CD8-positive, alpha-beta memory T cell (primary cell): ENCODE results near the gene TNK2. TPM values are rescaled to one million over a fixed set of nuclear protein-coding genes. Genes with fewer than 3 reads are reported as not detected.
"Not testable (repeated sequence)": the region's sequence is repeated elsewhere in the genome, so short reads cannot be mapped to it uniquely, and the experiment has no call there.

Source experiments
- CTCF ChIA-PET: fragments of 350-600 bp; sonication (Branson Sonifier 250); formaldehyde crosslinking; loops from one replicate; lab custom pipeline; 2021; ENCODE audit warnings: antibody characterized with exemption; lab: Charles Lee
- POLR2A ChIA-PET: fragments of 350-600 bp; sonication (Branson Sonifier 250); formaldehyde crosslinking; loops from one replicate; lab custom pipeline; 2021; ENCODE audit warnings: antibody characterized with exemption; lab: Charles Lee
- DNase-seq, 5 donors: peaks; one replicate each; pipeline versions ENCODE4 v3.0.0 to v3.0.0-alpha.2; 2020 to 2022; ENCODE audit warnings: mixed read lengths in 1 of 5
- H3K27ac ChIP-seq: one replicate; pipeline ENCODE4 v1.7.0; 2013; ENCODE audit warnings: low read depth, mild to moderate bottlenecking, low read length, moderate library complexity
- H3K27me3 ChIP-seq: 2 replicates; pipeline ENCODE4 v1.7.0; 2013; ENCODE audit warnings: low read length, mild to moderate bottlenecking; ENCODE audit not compliant: insufficient read depth, poor library complexity, severe bottlenecking
- H3K36me3 ChIP-seq: 2 replicates; pipeline ENCODE4 v1.7.0; 2013; ENCODE audit warnings: mild to moderate bottlenecking, low read length, moderate library complexity; ENCODE audit not compliant: insufficient read depth
- H3K4me1 ChIP-seq: 2 replicates; pipeline ENCODE4 v1.7.0; 2013; ENCODE audit warnings: mild to moderate bottlenecking, low read length, moderate library complexity; ENCODE audit not compliant: insufficient read depth
- H3K4me3 ChIP-seq: 2 replicates; pipeline ENCODE4 v1.7.0; 2013; ENCODE audit warnings: mild to moderate bottlenecking, low read length
- H3K9me3 ChIP-seq: 2 replicates; pipeline ENCODE4 v1.7.0; 2013; ENCODE audit warnings: mild to moderate bottlenecking, low read length
- H3K27ac Mint-ChIP-seq, 8 donors: one replicate each; pipeline ENCODE4 v1.8.0; 2020 to 2021; ENCODE audit warnings: mixed read lengths in 8 of 8, mild to moderate bottlenecking in 6 of 8, inconsistent platforms in 3 of 8, moderate library complexity in 3 of 8
- H3K27me3 Mint-ChIP-seq, 2 donors: one replicate each; pipeline ENCODE4 v1.8.0; 2020 to 2021; ENCODE audit warnings: mixed read lengths in 2 of 2, mild to moderate bottlenecking in 1 of 2, moderate library complexity in 1 of 2
- H3K36me3 Mint-ChIP-seq, 3 donors: one replicate each; pipeline ENCODE4 v1.8.0; 2020 to 2021; ENCODE audit warnings: mixed read lengths in 3 of 3, inconsistent platforms in 1 of 3, mild to moderate bottlenecking in 1 of 3
- H3K4me1 Mint-ChIP-seq, 3 donors: one replicate each; pipeline ENCODE4 v1.8.0; 2020 to 2021; ENCODE audit warnings: mixed read lengths in 3 of 3, inconsistent platforms in 1 of 3, mild to moderate bottlenecking in 1 of 3
- H3K4me3 Mint-ChIP-seq, 7 donors: one replicate each; pipeline ENCODE4 v1.8.0; 2020 to 2021; ENCODE audit warnings: mixed read lengths in 7 of 7, mild to moderate bottlenecking in 6 of 7, moderate library complexity in 4 of 7, inconsistent platforms in 2 of 7
- H3K9me3 Mint-ChIP-seq, 5 donors: one replicate each; pipeline ENCODE4 v1.8.0; 2020 to 2022; ENCODE audit warnings: mixed read lengths in 5 of 5, mild to moderate bottlenecking in 3 of 5, moderate library complexity in 2 of 5, inconsistent platforms in 1 of 5
- polyA plus RNA-seq: library from polyadenylated mRNA; unstranded; fragments of 300-500 nt; fragmentation: Illumina TruSeq; gene quantifications from one replicate; pipeline ENCODE4 v1.2.3, GENCODE V29; 2021
- total RNA-seq, 2 experiments: library from RNA; stranded (reverse); gene quantifications; one replicate each; pipeline ENCODE4 v1.2.3, GENCODE V29; 2021

TNK2 gene
- total and polyA plus RNA-seq, 3 experiments from 2014 or later = 4.7 to 74.5 (median 71.4) TPM

DNA sequence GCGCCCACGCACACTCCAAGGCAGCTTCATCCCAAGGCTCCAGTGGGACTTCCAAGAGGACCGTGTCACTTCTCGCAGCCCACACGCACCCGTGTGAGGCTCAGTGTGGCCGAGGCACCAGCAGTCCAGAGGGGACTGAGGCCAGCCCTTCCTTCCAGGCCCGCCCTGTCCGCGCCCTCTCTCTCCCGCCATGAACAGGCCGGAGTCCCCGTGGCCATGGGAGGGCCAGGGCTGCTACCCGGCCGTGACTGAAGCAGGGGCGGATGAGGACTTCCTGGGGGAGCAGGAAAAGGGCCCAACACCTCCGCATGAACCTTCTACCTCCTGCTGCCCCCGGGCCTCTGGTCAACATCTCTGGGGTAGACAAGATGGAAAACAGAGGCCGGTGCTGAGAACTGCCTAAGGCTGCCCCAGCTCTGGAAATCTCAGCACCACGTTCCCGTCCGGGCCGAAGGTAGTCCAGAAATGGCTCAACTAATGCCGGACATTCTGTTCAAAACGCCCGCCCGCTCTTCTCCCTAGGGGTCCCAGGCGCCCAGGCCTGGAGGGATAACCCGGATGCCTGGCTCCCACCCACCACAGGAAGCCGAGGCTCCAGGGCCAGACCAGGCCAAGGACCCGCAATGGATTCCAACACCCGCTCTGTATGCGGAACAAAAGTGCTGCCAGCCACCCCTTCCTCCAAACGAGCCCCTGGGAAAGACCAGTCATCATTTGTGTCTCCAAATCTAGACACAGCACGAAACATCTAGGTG, 32.7 kb downstream of the TNK2 start:
- ChIA-PET CTCF (interaction anchor here (1.1 to 3.0 kb wide), 2 partner anchors 14 to 19 kb away, joined by 4 to 12 read pairs; no protein-coding TSS in a partner anchor), POLR2A (no interaction called here)
- Histone ChIP-seq H3K4me3 (no peak overlapping the region), H3K4me1 (no peaks in the 10 kb centered on the region), H3K27ac (no peak overlapping the region), H3K27me3 (no peaks in the 10 kb centered on the region), H3K9me3 (no peaks in the 10 kb centered on the region), H3K36me3 (peaks cover 37% of the 10 kb centered on the region)
- no peaks in the 10 kb centered on the region for H3K4me1 Mint-ChIP-seq
- H3K9me3 Mint-ChIP-seq = no peaks in the 10 kb centered on the region
- DNase-seq = no peak
- H3K36me3 Mint-ChIP-seq = peaks cover 0 to 56% (median 2%) of the 10 kb centered on the region in 3 donors
- H3K27ac Mint-ChIP-seq = peak overlapping the region in 1 of 8 donors; percentile 17
- H3K27me3 Mint-ChIP-seq = no peaks in the 10 kb centered on the region
- no peak overlapping the region for H3K4me3 Mint-ChIP-seq

DNA sequence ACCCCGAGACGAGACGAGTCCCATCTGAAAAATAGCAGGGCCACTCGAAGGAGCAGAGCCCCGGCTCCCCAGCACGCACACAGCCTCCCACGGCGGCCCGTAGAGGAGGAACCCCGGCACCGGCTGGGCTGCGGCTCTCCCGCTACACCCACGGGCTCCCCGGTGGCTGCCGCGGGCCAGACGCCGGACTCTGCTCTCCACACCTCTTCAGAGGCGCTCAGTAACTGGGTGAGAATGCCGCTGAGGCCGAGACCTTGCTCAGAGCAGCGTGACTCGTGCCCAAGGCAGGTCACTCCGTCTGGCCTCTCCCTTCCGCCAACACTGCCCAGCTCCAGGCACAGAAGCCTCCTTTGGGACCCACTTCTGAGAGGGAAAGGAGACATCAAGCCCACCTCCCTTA, 34.4 kb downstream of the TNK2 start:
- no peak overlapping the region for H3K27ac ChIP-seq
- no peaks in the 10 kb centered on the region for H3K27me3 Mint-ChIP-seq
- ChIA-PET POLR2A (no interaction called here), CTCF (no interaction called here)
- no peaks in the 10 kb centered on the region for H3K9me3 Mint-ChIP-seq
- H3K4me3 ChIP-seq = no peak overlapping the region
- H3K27ac Mint-ChIP-seq = no peak overlapping the region
- peaks cover 0 to 60% (median 2%) of the 10 kb centered on the region in 3 donors for H3K36me3 Mint-ChIP-seq
- H3K4me1 Mint-ChIP-seq = no peaks in the 10 kb centered on the region
- no peak for DNase-seq
- no peaks in the 10 kb centered on the region for H3K27me3 ChIP-seq
- H3K36me3 ChIP-seq = peaks cover 30% of the 10 kb centered on the region
- no peaks in the 10 kb centered on the region for H3K4me1 ChIP-seq
- H3K4me3 Mint-ChIP-seq = no peak overlapping the region
- no peaks in the 10 kb centered on the region for H3K9me3 ChIP-seq

DNA sequence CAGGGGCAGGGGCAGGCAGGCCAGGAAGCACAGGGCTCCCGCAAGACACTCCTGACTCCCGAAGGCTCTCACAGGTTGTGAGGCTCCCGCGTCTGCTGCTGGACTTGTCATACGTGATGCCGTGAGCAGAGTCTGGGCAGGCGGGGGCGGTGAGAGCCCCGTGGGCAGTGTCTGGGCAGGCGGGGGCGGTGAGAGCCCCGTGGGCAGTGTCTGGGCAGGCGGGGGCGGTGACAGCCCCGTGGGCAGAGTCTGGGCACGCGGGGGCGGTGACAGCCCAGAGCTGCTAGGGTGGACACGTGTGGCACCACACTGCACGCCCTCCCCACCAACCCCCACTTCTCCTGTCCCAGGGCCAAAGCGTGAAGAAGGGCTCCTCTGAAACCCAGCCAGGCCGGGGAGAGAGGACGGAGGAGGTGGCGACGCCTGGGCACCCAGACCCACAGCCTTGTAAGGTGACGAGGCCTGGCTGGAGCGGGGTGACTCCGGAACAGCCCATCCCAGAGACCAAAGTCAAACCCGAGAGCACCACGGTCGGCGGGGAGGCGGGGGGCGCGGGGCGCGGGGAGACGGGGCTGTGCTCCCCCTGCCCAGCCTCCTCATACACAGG, 35.0 kb downstream of the TNK2 start:
- peaks cover 28% of the 10 kb centered on the region for H3K36me3 ChIP-seq
- CTCF ChIA-PET = interaction anchor here (1.1 to 2.7 kb wide), 2 partner anchors 21 to 23 kb away, joined by 4 to 11 read pairs; no protein-coding TSS in a partner anchor

DNA sequence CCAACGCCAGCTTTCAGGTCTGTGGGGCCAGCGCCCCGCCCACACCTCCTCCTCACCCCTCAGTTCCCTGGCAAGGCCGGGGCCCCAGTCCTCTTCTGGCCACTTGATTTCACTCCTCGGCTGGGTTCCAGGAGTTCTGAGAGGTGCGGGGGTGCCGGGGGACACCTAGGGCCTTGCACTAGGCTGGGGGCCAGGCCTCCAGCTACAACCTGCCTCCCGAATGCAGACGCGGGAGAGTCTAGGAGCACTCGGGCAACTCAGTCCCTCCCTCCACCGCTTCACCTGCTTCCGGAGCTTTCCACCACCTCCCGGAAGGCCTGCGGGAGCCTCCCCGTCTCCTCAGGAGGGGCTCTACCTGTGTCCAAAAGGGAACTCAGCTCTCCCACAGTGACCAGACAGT, 35.6 kb downstream of the TNK2 start:
- H3K9me3 Mint-ChIP-seq = no peaks in the 10 kb centered on the region
- H3K4me3 Mint-ChIP-seq = no peak overlapping the region
- H3K27ac ChIP-seq = no peak overlapping the region
- POLR2A ChIA-PET = no interaction called here
- H3K27me3 Mint-ChIP-seq = no peaks in the 10 kb centered on the region
- no peaks in the 10 kb centered on the region for H3K4me1 ChIP-seq
- H3K27ac Mint-ChIP-seq = peak overlapping the region in 1 of 8 donors; percentile 54
- H3K4me1 Mint-ChIP-seq = no peaks in the 10 kb centered on the region
- H3K36me3 Mint-ChIP-seq = peaks cover 0 to 56% (median 2%) of the 10 kb centered on the region in 3 donors
- DNase-seq = no peak
- no peaks in the 10 kb centered on the region for H3K27me3 ChIP-seq
- CTCF ChIA-PET = interaction anchor here (1.1 to 2.7 kb wide), 2 partner anchors 21 to 22 kb away, joined by 4 to 11 read pairs; no protein-coding TSS in a partner anchor
- H3K9me3 ChIP-seq = no peaks in the 10 kb centered on the region
- H3K36me3 ChIP-seq = peaks cover 22% of the 10 kb centered on the region
- no peak overlapping the region for H3K4me3 ChIP-seq

More for the DNA sequence above, 35.0 kb downstream of the TNK2 start:
- DNase-seq = no peak
- Histone ChIP-seq H3K9me3 (no peaks in the 10 kb centered on the region), H3K4me3 (no peak overlapping the region), H3K27me3 (no peaks in the 10 kb centered on the region), H3K4me1 (no peaks in the 10 kb centered on the region), H3K27ac (no peak overlapping the region)
- H3K9me3 Mint-ChIP-seq = no peaks in the 10 kb centered on the region
- no peaks in the 10 kb centered on the region for H3K27me3 Mint-ChIP-seq
- POLR2A ChIA-PET = no interaction called here
- H3K27ac Mint-ChIP-seq = no peak overlapping the region
- H3K4me1 Mint-ChIP-seq = no peaks in the 10 kb centered on the region
- peaks cover 0 to 59% (median 2%) of the 10 kb centered on the region in 3 donors for H3K36me3 Mint-ChIP-seq
- H3K4me3 Mint-ChIP-seq = no peak overlapping the region

DNA sequence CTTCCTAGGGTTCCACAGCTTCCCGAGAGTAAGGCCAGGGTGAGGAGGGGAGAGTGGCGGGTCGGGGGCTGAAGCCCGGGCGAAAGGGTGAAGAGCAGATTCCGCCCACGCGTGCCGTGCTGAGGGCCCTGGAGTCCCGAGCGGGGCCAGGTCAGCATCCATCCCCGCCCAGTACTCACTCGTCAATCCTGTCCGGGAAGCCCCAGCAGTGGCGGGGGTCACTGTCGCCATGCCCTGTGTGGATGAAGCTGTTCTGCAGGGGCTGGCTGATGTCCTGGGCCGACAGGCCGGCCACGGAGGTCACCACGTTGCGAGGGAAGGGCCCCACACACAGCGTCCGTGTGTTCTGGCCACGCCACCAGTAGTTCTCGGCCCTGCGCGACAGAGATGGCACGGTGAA, 36.3 kb downstream of the TNK2 start:
- Histone ChIP-seq H3K4me3 (no peak overlapping the region), H3K9me3 (no peaks in the 10 kb centered on the region), H3K27me3 (no peaks in the 10 kb centered on the region), H3K36me3 (peaks cover 15% of the 10 kb centered on the region), H3K27ac (no peak overlapping the region), H3K4me1 (no peaks in the 10 kb centered on the region)
- Mint-ChIP-seq H3K4me3 (no peak overlapping the region), H3K27me3 (no peaks in the 10 kb centered on the region), H3K27ac (peak overlapping the region in 1 of 8 donors; percentile 50), H3K36me3 (peaks cover 0 to 53% (median 2%) of the 10 kb centered on the region in 3 donors), H3K4me1 (no peaks in the 10 kb centered on the region), H3K9me3 (no peaks in the 10 kb centered on the region)
- DNase-seq = no peak
- ChIA-PET CTCF (interaction anchor here (2.7 kb wide), 1 partner anchor 22 kb away, joined by 11 read pairs; no protein-coding TSS in a partner anchor), POLR2A (no interaction called here)

DNA sequence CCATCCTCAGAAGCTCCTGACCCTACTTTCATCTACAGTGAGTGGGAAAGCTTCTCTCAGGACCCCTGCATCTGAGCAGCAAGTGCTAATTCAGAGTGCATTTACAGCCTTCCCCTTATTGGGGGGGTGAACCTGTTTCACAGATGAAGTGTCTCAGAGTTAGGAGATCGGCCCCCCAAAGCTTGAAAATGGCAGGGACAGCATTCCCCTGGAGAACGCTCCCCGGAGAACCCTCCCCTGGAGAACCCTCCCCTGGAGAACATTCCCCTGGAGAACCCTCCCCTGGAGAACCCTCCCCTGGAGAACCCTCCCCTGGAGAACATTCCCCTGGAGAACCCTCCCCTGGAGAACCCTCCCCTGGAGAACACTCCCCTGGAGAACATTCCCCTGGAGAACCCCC, 36.7 kb downstream of the TNK2 start:
- H3K4me3 Mint-ChIP-seq, H3K9me3 Mint-ChIP-seq, H3K4me1 Mint-ChIP-seq, H3K27me3 ChIP-seq, H3K4me1 ChIP-seq, H3K27ac ChIP-seq, H3K9me3 ChIP-seq, DNase-seq, H3K27me3 Mint-ChIP-seq, H3K4me3 ChIP-seq, POLR2A ChIA-PET, H3K27ac Mint-ChIP-seq: not testable (repeated sequence)
- CTCF ChIA-PET = interaction anchor here (0.9 to 2.7 kb wide), 4 partner anchors 13 to 43 kb away, joined by 3 to 11 read pairs (median 5); no protein-coding TSS in a partner anchor
- peaks cover 11% of the 10 kb centered on the region for H3K36me3 ChIP-seq
- H3K36me3 Mint-ChIP-seq = peaks cover 0 to 49% (median 2%) of the 10 kb centered on the region in 3 donors

DNA sequence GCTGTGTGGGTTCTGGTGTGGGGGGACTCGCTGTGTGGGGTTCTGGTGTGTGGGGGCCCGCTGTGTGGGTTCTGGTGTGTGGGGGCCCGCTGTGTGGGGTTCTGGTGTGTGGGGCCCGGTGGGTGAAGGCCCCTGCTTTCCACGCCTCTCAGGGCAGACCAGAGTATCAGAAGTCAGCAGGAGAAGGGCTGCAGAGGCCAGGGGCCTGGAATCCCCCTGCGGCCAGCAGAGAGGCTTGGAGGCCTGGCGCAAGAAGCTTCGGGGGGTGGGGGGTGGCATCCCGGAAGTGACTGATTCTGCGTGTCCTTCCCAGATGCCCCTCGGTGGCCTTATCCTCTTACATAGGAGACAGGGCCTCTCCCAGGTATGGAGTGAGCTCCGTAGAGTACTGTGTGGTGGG, 37.4 kb downstream of the TNK2 start:
- Histone ChIP-seq H3K27me3 (no peaks in the 10 kb centered on the region), H3K9me3 (no peaks in the 10 kb centered on the region), H3K4me1 (no peaks in the 10 kb centered on the region), H3K36me3 (peaks cover 11% of the 10 kb centered on the region), H3K4me3 (no peak overlapping the region), H3K27ac (no peak overlapping the region)
- peak overlapping the region in 2 of 8 donors; percentile 33 to 50 for H3K27ac Mint-ChIP-seq
- no peak overlapping the region for H3K4me3 Mint-ChIP-seq
- CTCF ChIA-PET = interaction anchor here (0.9 to 2.7 kb wide), 5 partner anchors 12 to 44 kb away, joined by 3 to 11 read pairs (median 5); no protein-coding TSS in a partner anchor
- DNase-seq = no peak
- peaks cover 0 to 51% (median 0%) of the 10 kb centered on the region in 3 donors for H3K36me3 Mint-ChIP-seq
- POLR2A ChIA-PET = no interaction called here
- H3K4me1 Mint-ChIP-seq = no peaks in the 10 kb centered on the region
- no peaks in the 10 kb centered on the region for H3K9me3 Mint-ChIP-seq
- H3K27me3 Mint-ChIP-seq = no peaks in the 10 kb centered on the region

DNA sequence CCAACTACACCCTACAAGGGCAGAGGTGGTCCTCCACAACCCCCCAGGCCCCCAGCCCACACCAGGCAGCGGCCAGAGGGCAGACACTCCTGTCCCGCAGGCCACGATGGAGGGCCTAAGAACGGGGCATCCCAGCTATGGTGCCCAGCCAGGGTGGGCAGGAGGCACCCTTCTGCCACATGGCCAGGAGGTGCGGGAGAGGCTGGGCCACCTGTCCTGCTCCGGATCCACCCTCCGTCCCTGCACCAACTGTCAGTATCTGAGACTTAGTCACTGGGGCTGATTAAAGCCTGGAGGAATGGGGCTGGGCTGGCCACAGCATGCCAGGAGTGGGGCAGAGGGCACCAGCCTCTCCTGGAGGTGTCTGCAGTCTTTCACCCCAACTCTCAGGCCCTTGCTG, 37.9 kb downstream of the TNK2 start:
- Histone ChIP-seq H3K4me1 (no peaks in the 10 kb centered on the region), H3K27ac (no peak overlapping the region), H3K36me3 (peaks cover 11% of the 10 kb centered on the region), H3K4me3 (no peak overlapping the region), H3K9me3 (no peaks in the 10 kb centered on the region), H3K27me3 (no peaks in the 10 kb centered on the region)
- DNase-seq = no peak
- no peaks in the 10 kb centered on the region for H3K9me3 Mint-ChIP-seq
- H3K36me3 Mint-ChIP-seq = peaks cover 0 to 52% (median 0%) of the 10 kb centered on the region in 3 donors
- POLR2A ChIA-PET = no interaction called here
- H3K4me1 Mint-ChIP-seq = no peaks in the 10 kb centered on the region
- H3K4me3 Mint-ChIP-seq = no peak overlapping the region
- H3K27ac Mint-ChIP-seq = no peak overlapping the region
- CTCF ChIA-PET = interaction anchor here (0.9 to 2.1 kb wide), 3 partner anchors 11 to 45 kb away, joined by 4 to 6 read pairs (median 5); no protein-coding TSS in a partner anchor
- no peaks in the 10 kb centered on the region for H3K27me3 Mint-ChIP-seq
